Endothelial cell of umbilical vein (primary cell): ENCODE measurements around the gene SCYGR6. TPM values are rescaled to one million over a fixed set of nuclear protein-coding genes. Genes with fewer than 3 reads are reported as not detected.

Experiments used
- BruUV-seq: library from RNA; stranded (reverse); fragments of 400-500 nt; replicated peaks from 2 replicates; lab custom pipeline; 2021; lab: Mats Ljungman, UMichigan
- CTCF ChIA-PET: fragments of 300-600, 350-600 bp; sonication (Branson Sonifier 250); formaldehyde crosslinking; loops from one replicate; lab custom pipeline; 2021; ENCODE audit warnings: antibody characterized with exemption, inconsistent platforms; lab: Charles Lee
- POLR2A ChIA-PET: fragments of 300-600, 350-600 bp; sonication (Branson Sonifier 250); formaldehyde crosslinking; loops from one replicate; lab custom pipeline; 2021; ENCODE audit warnings: antibody characterized with exemption, inconsistent platforms; lab: Charles Lee
- DNase-seq: peaks from one replicate; pipeline ENCODE4 v3.0.0-alpha.2; 2011; ENCODE audit warnings: low read depth, low spot score
- FAIRE-seq: peaks from 2 replicates; lab custom pipeline; 2011; peaks lifted over from hg19 to GRCh38; lab: Jason Lieb, UNC
- H2AFZ ChIP-seq: 2 replicates; pipeline ENCODE4 v1.6.0; 2012; ENCODE audit warnings: low read depth, low read length, control low read depth, inconsistent platforms
- H3K27ac ChIP-seq: 2 replicates; pipeline ENCODE4 v1.5.1; 2011; ENCODE audit warnings: low read depth, mild to moderate bottlenecking, control low read depth, low read length, moderate library complexity; ENCODE audit not compliant: insufficient read depth
- H3K27me3 ChIP-seq, 2 experiments: 2 replicates each; pipeline versions ENCODE4 v1.6.0 to v1.6.1; 2011; ENCODE audit warnings: low read length in 2 of 2, mixed read lengths in 1 of 2; ENCODE audit not compliant: control insufficient read depth in 2 of 2, insufficient read depth in 2 of 2
- H3K36me3 ChIP-seq, 2 experiments: 2 replicates in 1 of 2; 3 replicates in 1 of 2; pipeline ENCODE4 v1.5.1; 2011; ENCODE audit warnings: low read length in 2 of 2, mild to moderate bottlenecking in 1 of 2, moderate library complexity in 1 of 2; ENCODE audit not compliant: control insufficient read depth in 2 of 2, insufficient read depth in 2 of 2; ENCODE audit errors: extremely low read depth in 1 of 2
- H3K4me1 ChIP-seq: 3 replicates; pipeline ENCODE4 v1.5.1; 2011; ENCODE audit warnings: mild to moderate bottlenecking, low read length; ENCODE audit not compliant: control insufficient read depth, insufficient read depth; ENCODE audit errors: extremely low read depth
- H3K4me2 ChIP-seq: 2 replicates; pipeline ENCODE4 v1.6.1; 2011; ENCODE audit warnings: low read length, control low read depth, mixed read lengths; ENCODE audit not compliant: insufficient read depth
- H3K4me3 ChIP-seq, 3 experiments: fragments of 200-600 bp in 1 of 3; sonication (generic), shearing (Covaris generic) in 1 of 3; replicated peaks in 1 of 3; 2 replicates each; pipeline ENCODE4 v1.5.1; 2011 to 2016; ENCODE audit warnings: control low read depth in 3 of 3, low read length in 3 of 3, mild to moderate bottlenecking in 2 of 3, inconsistent platforms in 1 of 3, low read depth in 1 of 3, moderate library complexity in 1 of 3; ENCODE audit not compliant: insufficient read depth in 1 of 3
- H3K79me2 ChIP-seq: 2 replicates; pipeline ENCODE4 v1.6.0; 2012; ENCODE audit warnings: low read length, inconsistent platforms; ENCODE audit not compliant: control insufficient read depth, insufficient read depth
- H3K9ac ChIP-seq: replicated peaks from 2 replicates; pipeline ENCODE3; 2011; ENCODE audit warnings: low read length, control low read depth; ENCODE audit not compliant: insufficient read depth; ENCODE audit errors: extremely low read depth
- H3K9me1 ChIP-seq: replicated peaks from 3 replicates; pipeline ENCODE4 v1.6.0; 2011; ENCODE audit warnings: mild to moderate bottlenecking, low read length; ENCODE audit not compliant: control insufficient read depth, insufficient read depth; ENCODE audit errors: extremely low read depth
- H3K9me3 ChIP-seq: replicated peaks from 2 replicates; pipeline ENCODE4 v1.5.1; 2012; ENCODE audit warnings: low read length, inconsistent platforms; ENCODE audit not compliant: control insufficient read depth, insufficient read depth
- H4K20me1 ChIP-seq: replicated peaks from 2 replicates; pipeline ENCODE3; 2011; ENCODE audit warnings: mild to moderate bottlenecking, low read length; ENCODE audit not compliant: control insufficient read depth, insufficient read depth; ENCODE audit errors: extremely low read depth
- EZH2 ChIP-seq: IDR thresholded peaks from 2 replicates; pipeline ENCODE4 v1.6.1; 2012; ENCODE audit warnings: borderline replicate concordance, low read depth, mild to moderate bottlenecking, moderate library complexity, low read length, inconsistent platforms; ENCODE audit not compliant: severe bottlenecking
- GATA2 ChIP-seq: IDR thresholded peaks from 2 replicates; pipeline ENCODE4 v1.7.0; 2011; ENCODE audit warnings: low read depth, mild to moderate bottlenecking, moderate library complexity, mixed read lengths, low read length; ENCODE audit not compliant: insufficient read length, insufficient read depth
- JUN ChIP-seq: IDR thresholded peaks from 2 replicates; pipeline ENCODE4 v1.6.1; 2011; ENCODE audit warnings: borderline replicate concordance, low read depth; ENCODE audit not compliant: insufficient read length, insufficient read depth
- MAX ChIP-seq: IDR thresholded peaks from 2 replicates; pipeline ENCODE4 v1.6.1; 2011; ENCODE audit not compliant: insufficient read depth, insufficient read length
- POLR2A ChIP-seq: IDR thresholded peaks from 2 replicates; pipeline ENCODE4 v1.6.1; 2012; ENCODE audit warnings: low read depth, mild to moderate bottlenecking, control low read depth, low read length
- dilution Hi-C: fragments of 300-500 bp; cut with MboI; formaldehyde crosslinking; loops from one replicate; pipeline ENCODE4 v1.15.0; 2019; ENCODE audit warnings: low sequenced_read_pairs; ENCODE audit not compliant: extremely low pct_ligation_motif_present
- intact Hi-C: fragments of 100-400 bp; cut with micrococcal nuclease; formaldehyde crosslinking; loops from one replicate; pipeline ENCODE4 v1.10.0; 2022
- polyA plus RNA-seq, 4 experiments: library from polyadenylated mRNA; depleted of rRNA in 3 of 4; stranded (reverse) in 3 of 4; unstranded in 1 of 4; fragments of >200 nt; gene quantifications; 2 replicates each; pipeline versions ENCODE4 v1.2.1 to v1.2.3, GENCODE V29; 2011 to 2012; ENCODE audit warnings: missing spikeins in 1 of 4
- total RNA-seq: library from RNA; stranded (reverse); gene quantifications from 2 replicates; pipeline ENCODE4 v1.2.3, GENCODE V29; 2021
- TF ChIP-seq, protein P1 (sequence below), 2 donors: IDR thresholded peaks; 1 replicate in 1 of 2; 2 replicates in 1 of 2; pipeline ENCODE4 v1.5.1; 2011; ENCODE audit warnings: low read length in 2 of 2, mild to moderate bottlenecking in 2 of 2, moderate library complexity in 2 of 2, control low read depth in 1 of 2, inconsistent platforms in 1 of 2, low read depth in 1 of 2; ENCODE audit not compliant: insufficient read depth in 1 of 2; ENCODE audit errors: extremely low read depth in 1 of 2

SCYGR6 gene
- total and polyA plus RNA-seq, 2 donors (not counting 3 experiments of a cell fraction or from before 2014, with no cell fraction given), result not detected

DNA sequence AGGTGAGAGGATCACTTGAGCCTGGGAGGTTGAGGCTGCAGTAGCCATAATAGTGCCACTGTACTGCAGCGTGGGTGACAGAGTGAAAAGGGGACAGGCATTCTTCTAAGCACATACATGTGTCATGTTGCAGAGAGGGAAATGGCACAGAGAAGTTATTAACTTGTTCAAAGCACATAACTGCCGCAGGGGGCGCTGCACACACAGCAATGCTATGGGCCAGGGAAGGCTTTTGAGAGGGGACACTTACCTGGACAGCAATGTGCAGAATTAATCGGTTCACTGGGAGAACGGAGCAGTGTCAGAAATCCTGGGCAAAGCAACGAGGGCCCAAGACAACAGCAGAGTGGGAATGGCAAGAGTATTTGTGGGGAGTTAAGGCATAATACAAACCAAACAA lies 23.5 kb upstream of the SCYGR6 start:
- peak; percentile 9 for DNase-seq
- no peaks in the 10 kb centered on the region for H3K4me1 ChIP-seq

More for the DNA sequence above, 23.5 kb upstream of the SCYGR6 start:
- H3K36me3 ChIP-seq, result no peaks in the 10 kb centered on the region
- H2AFZ ChIP-seq, result no peak overlapping the region
- H3K9me1 ChIP-seq, result no peaks in the 10 kb centered on the region
- dilution Hi-C loops (no loop called here), intact Hi-C loops (no loop called here)
- no peak overlapping the region for H3K4me2 ChIP-seq
- H3K9me3 ChIP-seq, result no peaks in the 10 kb centered on the region
- no peak for FAIRE-seq
- H3K4me3 ChIP-seq, result no peak overlapping the region
- H3K79me2 ChIP-seq, result no peaks in the 10 kb centered on the region
- H3K9ac ChIP-seq, result no peak overlapping the region
- no peaks in the 10 kb centered on the region for H3K27me3 ChIP-seq
- CTCF ChIA-PET, result no interaction called here
- no TSS peak for BruUV-seq
- no peaks in the 10 kb centered on the region for H4K20me1 ChIP-seq
- TF ChIP-seq, protein P1, sequence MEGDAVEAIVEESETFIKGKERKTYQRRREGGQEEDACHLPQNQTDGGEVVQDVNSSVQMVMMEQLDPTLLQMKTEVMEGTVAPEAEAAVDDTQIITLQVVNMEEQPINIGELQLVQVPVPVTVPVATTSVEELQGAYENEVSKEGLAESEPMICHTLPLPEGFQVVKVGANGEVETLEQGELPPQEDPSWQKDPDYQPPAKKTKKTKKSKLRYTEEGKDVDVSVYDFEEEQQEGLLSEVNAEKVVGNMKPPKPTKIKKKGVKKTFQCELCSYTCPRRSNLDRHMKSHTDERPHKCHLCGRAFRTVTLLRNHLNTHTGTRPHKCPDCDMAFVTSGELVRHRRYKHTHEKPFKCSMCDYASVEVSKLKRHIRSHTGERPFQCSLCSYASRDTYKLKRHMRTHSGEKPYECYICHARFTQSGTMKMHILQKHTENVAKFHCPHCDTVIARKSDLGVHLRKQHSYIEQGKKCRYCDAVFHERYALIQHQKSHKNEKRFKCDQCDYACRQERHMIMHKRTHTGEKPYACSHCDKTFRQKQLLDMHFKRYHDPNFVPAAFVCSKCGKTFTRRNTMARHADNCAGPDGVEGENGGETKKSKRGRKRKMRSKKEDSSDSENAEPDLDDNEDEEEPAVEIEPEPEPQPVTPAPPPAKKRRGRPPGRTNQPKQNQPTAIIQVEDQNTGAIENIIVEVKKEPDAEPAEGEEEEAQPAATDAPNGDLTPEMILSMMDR (IDR thresholded peaks at IDR 0.05; ENCODE audit: extremely low read depth in 1 of 2, insufficient read depth in 1 of 2, low read depth in 1 of 2, low read length in 2 of 2), result peak; percentile 39 to 43
- TF ChIP-seq GATA2 (no peak), POLR2A (no peak), MAX (no peak), JUN (no peak), EZH2 (no peak)
- no peak overlapping the region for H3K27ac ChIP-seq
- POLR2A ChIA-PET, result no interaction called here
